Fibroblast of villous mesenchyme (primary cell): Measurements from ENCODE around the gene PTCHD1. TPM values are rescaled to one million over a fixed set of nuclear protein-coding genes. Genes with fewer than 3 reads are reported as not detected.

Experiments
- DNase-seq: peaks from one replicate; pipeline ENCODE4 v3.0.0-alpha.2; 2010; ENCODE audit warnings: low read depth
- H3K4me3 ChIP-seq: 2 replicates; pipeline ENCODE4 v1.5.1; 2011; ENCODE audit warnings: low read depth, mild to moderate bottlenecking, low read length
- CTCF ChIP-seq: IDR thresholded peaks from 2 replicates; pipeline ENCODE4 v1.5.1; 2012; ENCODE audit warnings: low read depth, mild to moderate bottlenecking, low read length; ENCODE audit not compliant: insufficient read depth
- total RNA-seq: library from RNA; depleted of rRNA; stranded (reverse); fragments of >200 nt; gene quantifications from 2 replicates; pipeline ENCODE4 v1.2.3, GENCODE V29; 2012

PTCHD1 gene
- total RNA-seq, 1 donor = not detected

- no peak overlapping the region for H3K4me3 ChIP-seq
- no peak for DNase-seq
- no peak for TF ChIP-seq CTCF
These were observed 1.5 kb upstream of the PTCHD1 start for GRCh38 chrX:23332888-23333821.

GRCh38 chrX:23333842-23334520, 668 bp upstream of the PTCHD1 start:
- no peak for TF ChIP-seq CTCF
- no peak for DNase-seq
- H3K4me3 ChIP-seq = no peak overlapping the region

GRCh38 chrX:23334521-23334847, 165 bp upstream of the PTCHD1 start:
- TF ChIP-seq CTCF = no peak
- DNase-seq = no peak
- H3K4me3 ChIP-seq = no peak overlapping the region

GRCh38 chrX:23338334-23338733, 3.7 kb downstream of the PTCHD1 start:
- TF ChIP-seq CTCF = no peak
- no peak for DNase-seq
- no peak overlapping the region for H3K4me3 ChIP-seq

GRCh38 chrX:23341452-23341851, 6.8 kb downstream of the PTCHD1 start:
- no peak for DNase-seq
- TF ChIP-seq CTCF = no peak
- H3K4me3 ChIP-seq = no peak overlapping the region

- TF ChIP-seq CTCF = no peak
- no peak for DNase-seq
- H3K4me3 ChIP-seq = no peak overlapping the region
These were observed 9.7 kb downstream of the PTCHD1 start for GRCh38 chrX:23344238-23344903.
